HG03520 (cell line): ENCODE measurements around the gene HOXA9.

ENCODE experiments used
- ATAC-seq: cut with Tn5 transposase; IDR thresholded peaks from one replicate; pipeline ENCODE4 v1.9.1; 2021; ENCODE audit warnings: mild to moderate bottlenecking, moderate library complexity; ENCODE audit not compliant: unreplicated experiment

The HOXA9 gene

DNA sequence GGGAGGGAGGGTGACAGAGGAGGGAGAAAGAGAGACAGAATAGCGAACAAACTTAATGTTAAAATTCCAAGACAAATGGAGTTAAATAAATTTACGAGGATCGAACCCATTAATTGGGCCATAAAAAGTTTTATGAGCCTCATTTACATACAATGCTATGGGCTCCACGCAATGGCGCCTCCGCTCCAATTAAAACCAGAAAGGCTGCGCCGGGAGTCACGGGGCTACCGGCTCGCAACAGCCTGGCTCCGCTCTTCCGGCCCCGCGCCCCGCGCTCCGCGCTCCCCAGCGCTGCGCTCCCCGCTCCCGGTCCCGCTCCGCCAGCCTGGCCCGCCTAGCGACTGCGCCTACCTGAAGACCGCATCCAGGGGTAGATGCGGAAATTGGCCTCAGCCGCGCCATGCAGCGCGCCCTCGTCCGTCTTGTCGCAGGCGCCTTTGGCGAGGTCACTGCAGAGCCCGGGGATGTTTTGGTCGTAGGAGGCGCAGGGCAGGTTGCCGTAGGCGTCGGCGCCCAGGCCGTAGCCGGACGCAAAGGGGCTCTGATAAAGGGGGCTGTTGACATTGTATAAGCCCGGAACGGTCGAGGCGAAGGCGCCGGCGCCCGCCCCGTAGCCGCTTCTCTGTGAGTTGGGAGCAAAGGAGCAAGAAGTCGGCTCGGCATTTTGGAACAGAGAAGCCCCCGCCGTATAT is 9.4 kb downstream of the HOXA9 start:
- no peak for ATAC-seq

GRCh38 chr7:27154901-27155815 is 10.2 kb downstream of the HOXA9 start:
- no peak for ATAC-seq

DNA sequence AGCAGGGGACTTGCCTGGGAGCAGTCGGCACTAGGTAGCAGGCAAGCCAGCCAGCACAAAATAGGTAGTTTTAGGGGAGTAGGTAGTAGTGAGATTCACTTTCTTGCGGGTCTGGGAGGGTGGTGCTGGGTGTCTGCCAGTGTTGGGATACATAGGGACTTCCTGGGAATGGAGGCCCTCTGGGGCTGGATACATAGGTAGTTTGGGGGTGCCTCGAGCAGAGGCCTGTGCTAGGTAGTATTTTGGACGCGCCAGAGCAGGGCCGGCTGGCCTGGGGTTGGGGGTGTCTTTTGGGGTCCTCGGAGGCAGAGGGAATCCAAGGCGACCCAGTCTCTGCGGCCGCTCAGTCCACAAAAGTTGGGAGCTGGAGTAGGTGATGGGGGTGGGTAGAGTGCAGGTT is 11.0 kb downstream of the HOXA9 start:
- no peak for ATAC-seq

GRCh38 chr7:27153526-27153925 is 11.8 kb downstream of the HOXA9 start:
- ATAC-seq, result no peak

GRCh38 chr7:27152816-27153442 is 12.4 kb downstream of the HOXA9 start:
- no peak for ATAC-seq

GRCh38 chr7:27151931-27152815 is 13.2 kb downstream of the HOXA9 start, which contains the start of gene HOXA3:
HOXA3 (minus strand) TSS chr7:27152583; CDS start chr7:27110640, 41,943 bp downstream.
- no peak for ATAC-seq

- ATAC-seq, result no peak
Observed at GRCh38 chr7:27151341-27151930, 13.9 kb downstream of the HOXA9 start.

- peak; percentile 72 for ATAC-seq
Observed at GRCh38 chr7:27150568-27151340, 14.6 kb downstream of the HOXA9 start.

DNA sequence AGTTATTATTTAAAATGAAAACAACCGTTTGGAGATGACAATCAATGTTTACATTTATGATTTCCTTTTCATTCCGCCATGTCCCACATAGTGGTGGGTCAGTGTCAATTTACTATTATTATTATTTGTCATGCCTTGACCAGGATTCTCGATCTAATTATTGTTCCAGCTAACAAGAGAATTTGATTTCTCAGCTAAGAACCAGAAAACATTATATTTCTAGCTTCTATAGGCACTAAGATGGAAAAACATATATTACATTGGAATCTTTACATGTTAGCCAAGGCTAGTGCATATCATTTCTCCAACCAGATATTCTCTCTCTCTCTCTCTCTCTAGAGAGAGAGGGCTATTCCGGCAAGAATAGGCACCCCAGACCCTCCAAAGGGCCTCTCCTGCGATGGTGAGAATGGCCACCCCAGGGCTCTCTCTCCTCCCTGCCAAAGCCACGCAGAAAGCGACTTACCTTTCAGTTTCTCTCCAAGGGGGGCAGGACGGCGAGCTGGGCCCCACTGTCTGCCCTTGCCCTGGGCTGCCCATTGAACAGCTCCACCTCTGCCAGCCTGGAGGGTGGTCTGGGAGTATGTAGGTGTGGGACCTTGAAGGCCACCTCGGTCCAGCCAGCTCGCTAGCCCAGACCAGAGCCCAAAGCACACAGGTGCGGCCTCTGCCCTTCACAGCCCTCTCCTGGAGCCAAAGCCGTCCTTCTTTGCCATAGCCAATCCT is 15.3 kb downstream of the HOXA9 start:
- ATAC-seq, result no peak

- ATAC-seq, result no peak
Observed at GRCh38 chr7:27148756-27149641, 16.3 kb downstream of the HOXA9 start.

- ATAC-seq, result no peak
Observed at GRCh38 chr7:27148031-27148755, 17.1 kb downstream of the HOXA9 start.

- ATAC-seq, result no peak
Observed at GRCh38 chr7:27147199-27148030, 17.9 kb downstream of the HOXA9 start, which contains the start of gene HOXA6. HOXA6 (minus strand) TSS chr7:27147774; CDS start chr7:27147749, 25 bp downstream.

DNA sequence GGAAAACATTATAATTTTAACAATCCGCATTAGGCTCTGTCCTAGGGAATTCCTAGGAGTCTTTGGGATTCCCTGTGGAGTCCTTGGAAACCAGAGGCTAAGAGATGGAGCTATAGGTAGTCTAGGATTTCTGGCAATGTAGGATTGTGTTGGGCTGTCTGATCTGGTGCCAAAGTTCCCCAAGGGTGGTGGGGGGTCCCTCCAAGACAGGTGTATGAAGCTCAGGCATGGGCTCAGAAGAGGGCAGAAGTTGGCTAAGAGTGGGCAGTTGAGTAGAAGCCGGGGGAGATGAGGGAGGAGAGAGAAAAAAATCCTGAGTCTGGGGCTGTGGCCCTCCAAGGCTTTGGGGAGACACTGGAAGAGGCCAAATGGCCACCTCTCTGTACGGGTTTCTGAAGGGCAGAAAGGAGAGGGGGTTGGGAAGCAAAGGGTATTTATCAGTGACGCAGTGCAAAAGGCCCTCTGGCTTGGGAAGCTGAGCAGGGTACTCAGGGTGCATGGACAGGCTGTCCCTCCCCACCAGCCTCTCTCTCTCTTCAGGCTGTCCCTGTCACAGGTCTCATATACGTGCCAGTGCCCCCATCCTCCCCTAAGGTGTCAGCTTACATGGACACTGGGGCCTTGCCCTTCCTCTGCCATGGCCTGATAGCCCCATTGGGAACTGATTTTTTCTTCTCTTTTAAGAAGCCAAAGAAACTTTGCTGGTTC is 18.7 kb downstream of the HOXA9 start:
- no peak for ATAC-seq

GRCh38 chr7:27145914-27146412 is 19.4 kb downstream of the HOXA9 start:
- ATAC-seq, result no peak

- no peak for ATAC-seq
Observed at GRCh38 chr7:27145165-27145913, 20.0 kb downstream of the HOXA9 start.
